Measurements from ENCODE around the gene ATF3. TPM values are rescaled to one million over a fixed set of nuclear protein-coding genes. Genes with fewer than 3 reads are reported as not detected.

Gene ATF3
- total RNA-seq, 2 experiments from 2014 or later = 10.4 to 12.7 TPM

- Histone ChIP-seq H3K27me3 (ENCODE audit: control insufficient read depth in 1 of 2, insufficient read depth in 2 of 2, low read length in 2 of 2) (peaks cover 0 to 3% of the 10 kb centered on the region in 2 experiments), H3K4me1 (ENCODE audit: insufficient read depth, low read length) (peaks cover 10% of the 10 kb centered on the region), H3K4me3 (ENCODE audit: low read length) (no peak overlapping the region), H3K9me3 (ENCODE audit: control insufficient read depth in 1 of 2, insufficient read depth in 1 of 2, low read length in 2 of 2) (no peaks in the 10 kb centered on the region), H3K27ac (ENCODE audit: low read depth in 1 of 2, low read length in 2 of 2) (no peak overlapping the region), H3K36me3 (ENCODE audit: insufficient read depth, low read length) (no peaks in the 10 kb centered on the region)
- ATAC-seq (ENCODE audit: poor library complexity) (no peak), DNase-seq (no peak)
- CTCF ChIA-PET = no interaction called here
- POLR2A ChIA-PET = no interaction called here
- H3K36me3 Mint-ChIP-seq (ENCODE audit: low read depth) = no peaks in the 10 kb centered on the region
- H3K9me3 Mint-ChIP-seq = no peaks in the 10 kb centered on the region
- no peak for TF ChIP-seq CTCF (IDR thresholded peaks at IDR 0.05)
- H3K27ac Mint-ChIP-seq = no peak overlapping the region
- intact Hi-C loops (cut with DNase I, micrococcal nuclease) = no loop called here
- H3K27me3 Mint-ChIP-seq = no peaks in the 10 kb centered on the region
- H3K4me1 Mint-ChIP-seq (ENCODE audit: low read depth) = peaks cover 12% of the 10 kb centered on the region
- H3K4me3 Mint-ChIP-seq = no peak overlapping the region
These were observed 17.4 kb downstream of the ATF3 start for GRCh38 chr1:212625781-212626450.

GRCh38 chr1:212628046-212628445 is 19.5 kb downstream of the ATF3 start:
- no peaks in the 10 kb centered on the region for H3K36me3 ChIP-seq (ENCODE audit: insufficient read depth, low read length)
- no peak for ATAC-seq (ENCODE audit: poor library complexity)
- Mint-ChIP-seq H3K9me3 (no peaks in the 10 kb centered on the region), H3K4me3 (no peak overlapping the region), H3K27me3 (no peaks in the 10 kb centered on the region), H3K27ac (no peak overlapping the region), H3K4me1 (ENCODE audit: low read depth) (no peaks in the 10 kb centered on the region), H3K36me3 (ENCODE audit: low read depth) (no peaks in the 10 kb centered on the region)
- H3K4me3 ChIP-seq (ENCODE audit: low read length) = no peak overlapping the region
- no peak for DNase-seq
- H3K9me3 ChIP-seq (ENCODE audit: control insufficient read depth in 1 of 2, insufficient read depth in 1 of 2, low read length in 2 of 2) = no peaks in the 10 kb centered on the region
- H3K4me1 ChIP-seq (ENCODE audit: insufficient read depth, low read length) = peaks cover 10% of the 10 kb centered on the region
- peaks cover 0 to 3% of the 10 kb centered on the region in 2 experiments for H3K27me3 ChIP-seq (ENCODE audit: control insufficient read depth in 1 of 2, insufficient read depth in 2 of 2, low read length in 2 of 2)
- ChIA-PET POLR2A (interaction anchor here (0.7 kb wide), 1 partner anchor 120 kb away, joined by 3 read pairs; no protein-coding TSS in a partner anchor), CTCF (interaction anchor here (0.9 kb wide), 1 partner anchor 37 kb away, joined by 3 read pairs; no protein-coding TSS in a partner anchor)
- no peak for TF ChIP-seq CTCF (IDR thresholded peaks at IDR 0.05)
- no peak overlapping the region for H3K27ac ChIP-seq (ENCODE audit: low read depth in 1 of 2, low read length in 2 of 2)
- intact Hi-C loops (cut with DNase I, micrococcal nuclease) = no loop called here

DNA sequence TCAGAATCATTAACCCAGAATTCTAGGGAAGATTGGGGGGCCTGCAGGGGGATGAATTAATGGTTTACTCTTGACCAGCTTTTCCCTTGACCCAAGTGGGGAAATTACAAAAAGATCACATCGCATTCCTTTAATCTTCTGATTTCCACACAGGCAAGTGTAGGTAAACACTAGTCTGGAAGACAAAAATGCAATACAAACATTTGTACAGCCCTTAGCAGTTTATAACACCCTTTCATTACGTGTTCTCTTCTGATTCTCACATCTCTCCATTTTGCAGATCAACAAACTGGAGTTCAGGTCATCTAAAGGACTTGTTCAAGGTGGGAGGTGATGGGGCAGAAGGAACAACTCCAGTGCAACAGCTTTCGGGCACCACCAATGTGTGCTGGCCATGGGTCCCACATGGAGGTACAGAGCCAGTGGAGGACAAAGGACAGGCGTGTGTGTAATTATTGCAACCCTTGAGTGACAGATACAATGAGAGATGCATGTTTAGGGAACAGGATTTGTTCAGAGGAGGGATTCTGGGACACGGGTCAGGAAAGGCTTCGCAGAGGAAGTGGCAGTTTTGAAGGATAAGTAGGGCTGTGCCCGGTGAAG is 20.4 kb downstream of the ATF3 start:
- peaks cover 10% of the 10 kb centered on the region for H3K4me1 ChIP-seq (ENCODE audit: insufficient read depth, low read length)
- no peaks in the 10 kb centered on the region for H3K9me3 ChIP-seq (ENCODE audit: control insufficient read depth in 1 of 2, insufficient read depth in 1 of 2, low read length in 2 of 2)
- intact Hi-C loops (cut with DNase I, micrococcal nuclease) = no loop called here
- TF ChIP-seq CTCF (IDR thresholded peaks at IDR 0.05) = no peak
- Mint-ChIP-seq H3K27ac (no peak overlapping the region), H3K4me1 (ENCODE audit: low read depth) (no peaks in the 10 kb centered on the region), H3K27me3 (no peaks in the 10 kb centered on the region), H3K36me3 (ENCODE audit: low read depth) (no peaks in the 10 kb centered on the region), H3K4me3 (no peak overlapping the region), H3K9me3 (no peaks in the 10 kb centered on the region)
- DNase-seq (no peak), ATAC-seq (ENCODE audit: poor library complexity) (no peak)
- ChIA-PET POLR2A (interaction anchor here (0.7 kb wide), 1 partner anchor 119 kb away, joined by 3 read pairs; no protein-coding TSS in a partner anchor), CTCF (interaction anchor here (0.9 to 2.5 kb wide), 2 partner anchors 36 to 152 kb away, joined by 3 to 15 read pairs; no protein-coding TSS in a partner anchor)
- no peaks in the 10 kb centered on the region for H3K36me3 ChIP-seq (ENCODE audit: insufficient read depth, low read length)
- no peak overlapping the region for H3K27ac ChIP-seq (ENCODE audit: low read depth in 1 of 2, low read length in 2 of 2)
- peaks cover 0 to 3% of the 10 kb centered on the region in 2 experiments for H3K27me3 ChIP-seq (ENCODE audit: control insufficient read depth in 1 of 2, insufficient read depth in 2 of 2, low read length in 2 of 2)
- H3K4me3 ChIP-seq (ENCODE audit: low read length) = no peak overlapping the region

Measured in CD4-positive, alpha-beta T cell (primary cell).